ENCODE measurements around the gene GPC3.

DNA sequence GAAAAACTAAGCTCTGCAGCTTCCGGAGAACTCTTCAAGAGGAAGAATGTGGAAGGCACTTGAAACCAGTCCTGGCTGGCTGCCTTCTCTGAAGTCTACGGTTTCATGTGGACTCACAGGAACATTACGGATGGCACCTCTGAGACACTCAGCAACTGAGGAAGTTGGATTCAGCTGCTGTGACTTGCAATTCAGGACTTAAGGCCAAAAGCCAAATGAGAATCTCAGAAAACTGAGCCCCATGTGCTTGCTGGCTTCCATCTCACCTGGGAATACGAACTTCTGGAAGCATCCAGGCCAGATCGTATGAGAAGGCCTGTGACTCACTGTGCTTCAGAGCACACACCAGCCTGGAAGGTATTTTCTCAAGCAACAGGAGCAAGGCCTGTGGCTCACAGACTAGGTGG is 462.3 kb downstream of the GPC3 start:
- TF ChIP-seq, protein P1, sequence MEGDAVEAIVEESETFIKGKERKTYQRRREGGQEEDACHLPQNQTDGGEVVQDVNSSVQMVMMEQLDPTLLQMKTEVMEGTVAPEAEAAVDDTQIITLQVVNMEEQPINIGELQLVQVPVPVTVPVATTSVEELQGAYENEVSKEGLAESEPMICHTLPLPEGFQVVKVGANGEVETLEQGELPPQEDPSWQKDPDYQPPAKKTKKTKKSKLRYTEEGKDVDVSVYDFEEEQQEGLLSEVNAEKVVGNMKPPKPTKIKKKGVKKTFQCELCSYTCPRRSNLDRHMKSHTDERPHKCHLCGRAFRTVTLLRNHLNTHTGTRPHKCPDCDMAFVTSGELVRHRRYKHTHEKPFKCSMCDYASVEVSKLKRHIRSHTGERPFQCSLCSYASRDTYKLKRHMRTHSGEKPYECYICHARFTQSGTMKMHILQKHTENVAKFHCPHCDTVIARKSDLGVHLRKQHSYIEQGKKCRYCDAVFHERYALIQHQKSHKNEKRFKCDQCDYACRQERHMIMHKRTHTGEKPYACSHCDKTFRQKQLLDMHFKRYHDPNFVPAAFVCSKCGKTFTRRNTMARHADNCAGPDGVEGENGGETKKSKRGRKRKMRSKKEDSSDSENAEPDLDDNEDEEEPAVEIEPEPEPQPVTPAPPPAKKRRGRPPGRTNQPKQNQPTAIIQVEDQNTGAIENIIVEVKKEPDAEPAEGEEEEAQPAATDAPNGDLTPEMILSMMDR (IDR thresholded peaks at IDR 0.05): no peak
- TF ChIP-seq POLR2A (IDR thresholded peaks at IDR 0.05): no peak
